OCI-LY1 (cell line): Measurements from ENCODE around the gene TMC5.

Experiments
- H2AFZ ChIP-seq: fragments of 200-600 bp; sonication (generic), shearing (Covaris generic); 2 replicates; pipeline ENCODE4 v1.6.0; 2014; ENCODE audit warnings: antibody characterized with exemption, mild to moderate bottlenecking, low read length
- H3F3A ChIP-seq: fragments of 200-600 bp; sonication (generic), shearing (Covaris generic); 2 replicates; pipeline ENCODE4 v1.6.0; 2014; ENCODE audit warnings: mild to moderate bottlenecking, antibody characterized with exemption, low read length, moderate library complexity; ENCODE audit not compliant: insufficient read depth
- H3K27ac ChIP-seq: fragments of 200-600 bp; sonication (generic); 2 replicates; pipeline ENCODE4 v1.5.1; 2014; ENCODE audit warnings: low read length, mixed run types, mild to moderate bottlenecking, low read depth; ENCODE audit not compliant: poor library complexity, severe bottlenecking
- H3K27me3 ChIP-seq: fragments of 200-600 bp; sonication (generic); 2 replicates; pipeline ENCODE4 v1.6.0; 2014; ENCODE audit warnings: antibody characterized with exemption, mild to moderate bottlenecking, low read length, moderate library complexity; ENCODE audit not compliant: insufficient read depth
- H3K36me3 ChIP-seq: fragments of 200-600 bp; sonication (generic); 2 replicates; pipeline ENCODE4 v1.6.1; 2014; ENCODE audit warnings: mild to moderate bottlenecking, antibody characterized with exemption, low read length, moderate library complexity, mixed read lengths; ENCODE audit not compliant: insufficient read depth
- H3K4me1 ChIP-seq: fragments of 200-600 bp; sonication (generic); 2 replicates; pipeline ENCODE4 v1.5.1; 2014; ENCODE audit warnings: mild to moderate bottlenecking, low read length, moderate library complexity; ENCODE audit not compliant: insufficient read depth, severe bottlenecking
- H3K4me2 ChIP-seq: fragments of 200-600 bp; sonication (generic), shearing (Covaris generic); 2 replicates; pipeline ENCODE4 v1.6.1; 2014; ENCODE audit warnings: low read length
- H3K4me3 ChIP-seq: fragments of 200-600 bp; sonication (generic); 2 replicates; pipeline ENCODE4 v1.5.1; 2014; ENCODE audit warnings: low read length, low read depth, mild to moderate bottlenecking, mixed read lengths; ENCODE audit not compliant: poor library complexity, severe bottlenecking
- H3K79me2 ChIP-seq: fragments of 200-600 bp; shearing (Covaris generic); 2 replicates; pipeline ENCODE4 v1.6.1; 2016; ENCODE audit warnings: mixed run types, low read length, mixed read lengths; ENCODE audit not compliant: insufficient read depth
- H3K9ac ChIP-seq: fragments of 200-600 bp; sonication (generic), shearing (Covaris generic); 2 replicates; pipeline ENCODE4 v1.6.1; 2014; ENCODE audit warnings: mild to moderate bottlenecking, low read length, mixed read lengths
- H3K9me2 ChIP-seq: fragments of 200-600 bp; sonication (generic), shearing (Covaris generic); 2 replicates; pipeline ENCODE4 v1.6.1; 2014; ENCODE audit warnings: low read depth, mild to moderate bottlenecking, low read length, mixed read lengths
- H3K9me3 ChIP-seq: fragments of 200-600 bp; shearing (Covaris generic); 2 replicates; pipeline ENCODE4 v1.6.1; 2014; ENCODE audit warnings: low read length, mixed read lengths
- H4K20me1 ChIP-seq: fragments of 200-600 bp; sonication (generic), shearing (Covaris generic); 2 replicates; pipeline ENCODE4 v1.6.0; 2016; ENCODE audit warnings: mild to moderate bottlenecking, low read length; ENCODE audit not compliant: insufficient read depth
- EZH2 ChIP-seq: fragments of 200-600 bp; sonication (generic), shearing (Covaris generic); IDR thresholded peaks from 2 replicates; pipeline ENCODE4 v1.8.0; 2017; ENCODE audit warnings: borderline replicate concordance, mixed run types, mild to moderate bottlenecking, antibody characterized with exemption, low read length, moderate library complexity, mixed read lengths
- TF ChIP-seq, protein P1 (sequence below): fragments of 200-600 bp; sonication (generic), shearing (Covaris generic); IDR thresholded peaks from 2 replicates; pipeline ENCODE4 v1.5.1; 2017; ENCODE audit warnings: mild to moderate bottlenecking, antibody characterized with exemption, low read length, moderate library complexity, mixed read lengths

Gene TMC5

GRCh38 chr16:19415918-19416317 is 1.8 kb upstream of the TMC5 start:
- H3F3A ChIP-seq, result no peaks in the 10 kb centered on the region

GRCh38 chr16:19418200-19418599 is 517 bp downstream of the TMC5 start:
- no peak overlapping the region for H3K27ac ChIP-seq
- TF ChIP-seq, protein P1, sequence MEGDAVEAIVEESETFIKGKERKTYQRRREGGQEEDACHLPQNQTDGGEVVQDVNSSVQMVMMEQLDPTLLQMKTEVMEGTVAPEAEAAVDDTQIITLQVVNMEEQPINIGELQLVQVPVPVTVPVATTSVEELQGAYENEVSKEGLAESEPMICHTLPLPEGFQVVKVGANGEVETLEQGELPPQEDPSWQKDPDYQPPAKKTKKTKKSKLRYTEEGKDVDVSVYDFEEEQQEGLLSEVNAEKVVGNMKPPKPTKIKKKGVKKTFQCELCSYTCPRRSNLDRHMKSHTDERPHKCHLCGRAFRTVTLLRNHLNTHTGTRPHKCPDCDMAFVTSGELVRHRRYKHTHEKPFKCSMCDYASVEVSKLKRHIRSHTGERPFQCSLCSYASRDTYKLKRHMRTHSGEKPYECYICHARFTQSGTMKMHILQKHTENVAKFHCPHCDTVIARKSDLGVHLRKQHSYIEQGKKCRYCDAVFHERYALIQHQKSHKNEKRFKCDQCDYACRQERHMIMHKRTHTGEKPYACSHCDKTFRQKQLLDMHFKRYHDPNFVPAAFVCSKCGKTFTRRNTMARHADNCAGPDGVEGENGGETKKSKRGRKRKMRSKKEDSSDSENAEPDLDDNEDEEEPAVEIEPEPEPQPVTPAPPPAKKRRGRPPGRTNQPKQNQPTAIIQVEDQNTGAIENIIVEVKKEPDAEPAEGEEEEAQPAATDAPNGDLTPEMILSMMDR, result no peak
- no peak for TF ChIP-seq EZH2
- no peaks in the 10 kb centered on the region for H3K36me3 ChIP-seq
- H3K9ac ChIP-seq, result no peak overlapping the region
- H3K79me2 ChIP-seq, result no peaks in the 10 kb centered on the region
- no peak overlapping the region for H2AFZ ChIP-seq
- H3F3A ChIP-seq, result no peaks in the 10 kb centered on the region
- H4K20me1 ChIP-seq, result no peaks in the 10 kb centered on the region
- no peak overlapping the region for H3K4me2 ChIP-seq
- H3K9me3 ChIP-seq, result no peaks in the 10 kb centered on the region
- H3K4me1 ChIP-seq, result peaks cover 10% of the 10 kb centered on the region
- no peak overlapping the region for H3K4me3 ChIP-seq
- H3K27me3 ChIP-seq, result 0 out of 2 replicates have a peak, but pooled peaks cover 3% of the 10 kb centered on the region
- H3K9me2 ChIP-seq, result no peaks in the 10 kb centered on the region

More at GRCh38 chr16:19415918-19416317, 1.8 kb upstream of the TMC5 start:
- no peaks in the 10 kb centered on the region for H4K20me1 ChIP-seq
- TF ChIP-seq EZH2, result no peak
- TF ChIP-seq, protein P1, result no peak
- no peaks in the 10 kb centered on the region for H3K79me2 ChIP-seq
- 0 out of 2 replicates have a peak, but pooled peaks cover 3% of the 10 kb centered on the region for H3K27me3 ChIP-seq
- no peaks in the 10 kb centered on the region for H3K36me3 ChIP-seq
- no peak overlapping the region for H3K9ac ChIP-seq
- no peaks in the 10 kb centered on the region for H3K9me2 ChIP-seq
- H3K4me3 ChIP-seq, result no peak overlapping the region
- H3K9me3 ChIP-seq, result no peaks in the 10 kb centered on the region
- H3K4me1 ChIP-seq, result peaks cover 17% of the 10 kb centered on the region
- H2AFZ ChIP-seq, result no peak overlapping the region
- no peak overlapping the region for H3K4me2 ChIP-seq
- H3K27ac ChIP-seq, result no peak overlapping the region

GRCh38 chr16:19419698-19420075 is 2.0 kb downstream of the TMC5 start:
- Histone ChIP-seq H2AFZ (no peak overlapping the region), H3K9me3 (no peaks in the 10 kb centered on the region), H3K9ac (no peak overlapping the region), H3K27me3 (0 out of 2 replicates have a peak, but pooled peaks cover 3% of the 10 kb centered on the region), H3K79me2 (no peaks in the 10 kb centered on the region), H4K20me1 (no peaks in the 10 kb centered on the region), H3K36me3 (no peaks in the 10 kb centered on the region), H3K4me3 (no peak overlapping the region), H3K9me2 (no peaks in the 10 kb centered on the region), H3K4me2 (no peak overlapping the region), H3K27ac (no peak overlapping the region), H3K4me1 (peaks cover 10% of the 10 kb centered on the region), H3F3A (no peaks in the 10 kb centered on the region)
- TF ChIP-seq EZH2, result no peak
- TF ChIP-seq, protein P1, result no peak
